ENCODE results near the gene LGI1.

Gene LGI1

GRCh38 chr10:93726024-93726423 is 31.7 kb upstream of the LGI1 start:
- Histone ChIP-seq H3K27me3 (no peaks in the 10 kb centered on the region), H3K27ac (no peak overlapping the region), H4K20me1 (no peaks in the 10 kb centered on the region), H3K9ac (no peak overlapping the region), H3K4me1 (no peaks in the 10 kb centered on the region), H3K4me3 (no peak overlapping the region), H3K9me3 (no peaks in the 10 kb centered on the region), H3K36me3 (no peaks in the 10 kb centered on the region), H3K4me2 (no peak overlapping the region)
- TF ChIP-seq Cebpa-rat (IDR thresholded peaks at IDR 0.05): no peak

GRCh38 chr10:93741367-93741766 is 16.4 kb upstream of the LGI1 start:
- Histone ChIP-seq H3K27me3 (no peaks in the 10 kb centered on the region), H3K4me3 (no peak overlapping the region), H3K4me2 (no peak overlapping the region), H4K20me1 (no peaks in the 10 kb centered on the region), H3K9me3 (no peaks in the 10 kb centered on the region), H3K27ac (no peak overlapping the region), H3K4me1 (peaks cover 9% of the 10 kb centered on the region; the same call in 1 of the 2 replicates), H3K36me3 (no peaks in the 10 kb centered on the region), H3K9ac (no peak overlapping the region)
- no peak for TF ChIP-seq Cebpa-rat (IDR thresholded peaks at IDR 0.05)

- Histone ChIP-seq H3K4me2 (peak overlapping the region; percentile 20), H3K27me3 (no peaks in the 10 kb centered on the region), H3K4me1 (peaks cover 9% of the 10 kb centered on the region; the same call in 1 of the 2 replicates), H3K9me3 (no peaks in the 10 kb centered on the region), H3K27ac (no peak overlapping the region), H3K4me3 (no peak overlapping the region), H3K36me3 (no peaks in the 10 kb centered on the region), H4K20me1 (no peaks in the 10 kb centered on the region), H3K9ac (no peak overlapping the region)
- TF ChIP-seq Cebpa-rat (IDR thresholded peaks at IDR 0.05): no peak
These were observed 14.9 kb upstream of the LGI1 start for GRCh38 chr10:93742633-93743349.

GRCh38 chr10:93745408-93746065 is 12.2 kb upstream of the LGI1 start:
- Histone ChIP-seq H3K4me1 (peaks cover 9% of the 10 kb centered on the region; the same call in 1 of the 2 replicates), H3K27me3 (no peaks in the 10 kb centered on the region), H3K27ac (no peak overlapping the region), H3K4me2 (no peak overlapping the region), H3K36me3 (no peaks in the 10 kb centered on the region), H4K20me1 (no peaks in the 10 kb centered on the region), H3K9me3 (no peaks in the 10 kb centered on the region), H3K9ac (no peak overlapping the region), H3K4me3 (no peak overlapping the region)
- TF ChIP-seq Cebpa-rat (IDR thresholded peaks at IDR 0.05): no peak

- H3K9ac ChIP-seq: no peak overlapping the region
- H3K27me3 ChIP-seq: no peaks in the 10 kb centered on the region
- no peaks in the 10 kb centered on the region for H4K20me1 ChIP-seq
- H3K27ac ChIP-seq: no peak overlapping the region
- peaks cover 9% of the 10 kb centered on the region; the same call in 1 of the 2 replicates for H3K4me1 ChIP-seq
- H3K36me3 ChIP-seq: no peaks in the 10 kb centered on the region
- H3K4me2 ChIP-seq: no peak overlapping the region
- H3K4me3 ChIP-seq: no peak overlapping the region
- no peaks in the 10 kb centered on the region for H3K9me3 ChIP-seq
- no peak for TF ChIP-seq Cebpa-rat (IDR thresholded peaks at IDR 0.05)
These were observed 10.9 kb upstream of the LGI1 start for GRCh38 chr10:93746844-93747284.

GRCh38 chr10:93749218-93749799 is 8.4 kb upstream of the LGI1 start:
- Histone ChIP-seq H3K4me2 (no peak overlapping the region), H3K4me1 (no peaks in the 10 kb centered on the region), H3K27me3 (no peaks in the 10 kb centered on the region), H3K4me3 (no peak overlapping the region), H3K36me3 (no peaks in the 10 kb centered on the region), H3K9ac (no peak overlapping the region), H4K20me1 (no peaks in the 10 kb centered on the region), H3K9me3 (no peaks in the 10 kb centered on the region), H3K27ac (no peak overlapping the region)
- no peak for TF ChIP-seq Cebpa-rat (IDR thresholded peaks at IDR 0.05)

GRCh38 chr10:93751124-93751523 is 6.6 kb upstream of the LGI1 start:
- Histone ChIP-seq H3K9me3 (no peaks in the 10 kb centered on the region), H3K4me1 (no peaks in the 10 kb centered on the region), H4K20me1 (no peaks in the 10 kb centered on the region), H3K27ac (no peak overlapping the region), H3K4me3 (no peak overlapping the region), H3K9ac (no peak overlapping the region), H3K36me3 (no peaks in the 10 kb centered on the region), H3K4me2 (no peak overlapping the region), H3K27me3 (no peaks in the 10 kb centered on the region)
- no peak for TF ChIP-seq Cebpa-rat (IDR thresholded peaks at IDR 0.05)

- Histone ChIP-seq H3K36me3 (no peaks in the 10 kb centered on the region), H3K27ac (no peak overlapping the region), H4K20me1 (no peaks in the 10 kb centered on the region), H3K4me1 (no peaks in the 10 kb centered on the region), H3K9ac (no peak overlapping the region), H3K9me3 (no peaks in the 10 kb centered on the region), H3K4me3 (no peak overlapping the region), H3K27me3 (no peaks in the 10 kb centered on the region), H3K4me2 (peak overlapping the region; percentile 57)
- no peak for TF ChIP-seq Cebpa-rat (IDR thresholded peaks at IDR 0.05)
These were observed 5.9 kb upstream of the LGI1 start for GRCh38 chr10:93751832-93752231.

GRCh38 chr10:93752761-93753160 is 5.0 kb upstream of the LGI1 start:
- Histone ChIP-seq H3K4me1 (no peaks in the 10 kb centered on the region), H3K4me2 (no peak overlapping the region), H3K36me3 (no peaks in the 10 kb centered on the region), H4K20me1 (no peaks in the 10 kb centered on the region), H3K9me3 (no peaks in the 10 kb centered on the region), H3K9ac (no peak overlapping the region), H3K27ac (no peak overlapping the region), H3K27me3 (no peaks in the 10 kb centered on the region), H3K4me3 (no peak overlapping the region)
- no peak for TF ChIP-seq Cebpa-rat (IDR thresholded peaks at IDR 0.05)

GRCh38 chr10:93753621-93754250 is 4.0 kb upstream of the LGI1 start:
- H3K27me3 ChIP-seq: no peaks in the 10 kb centered on the region
- H3K4me3 ChIP-seq: no peak overlapping the region
- H4K20me1 ChIP-seq: no peaks in the 10 kb centered on the region
- TF ChIP-seq Cebpa-rat (IDR thresholded peaks at IDR 0.05): no peak
- no peaks in the 10 kb centered on the region for H3K36me3 ChIP-seq
- no peak overlapping the region for H3K4me2 ChIP-seq
- no peaks in the 10 kb centered on the region for H3K9me3 ChIP-seq
- H3K4me1 ChIP-seq: no peaks in the 10 kb centered on the region
- no peak overlapping the region for H3K27ac ChIP-seq
- no peak overlapping the region for H3K9ac ChIP-seq

Data from BLaER1 (cell line).